Measurements from ENCODE around the gene LAMA1. TPM values are rescaled to one million over a fixed set of nuclear protein-coding genes. Genes with fewer than 3 reads are reported as not detected.

The LAMA1 gene
- total RNA-seq, 6 donors from 2014 or later: 0.89 to 3.1 (median 1.5) TPM

- ATAC-seq (ENCODE audit: low FRiP score in 2 of 2): no peak
- DNase-seq: no peak
- no peak overlapping the region for H3K27ac ChIP-seq
- WGBS, 2 donors: 83 to 86% methylated on average over 7 of the region's 7 CpGs
- no peaks in the 10 kb centered on the region for H3K36me3 ChIP-seq
- H3K4me1 ChIP-seq: no peaks in the 10 kb centered on the region
- no peak overlapping the region for H3K4me3 ChIP-seq
- no peaks in the 10 kb centered on the region for H3K9me3 ChIP-seq
- no peaks in the 10 kb centered on the region for H3K27me3 ChIP-seq
- TF ChIP-seq EP300 (IDR thresholded peaks at IDR 0.05): no peak
These were observed 69.5 kb downstream of the LAMA1 start for GRCh38 chr18:7048081-7048480.

- 79 to 81% methylated on average over 1 of the region's 1 CpG for WGBS, 2 donors
- Histone ChIP-seq H3K36me3 (no peaks in the 10 kb centered on the region), H3K4me3 (no peak overlapping the region), H3K9me3 (no peaks in the 10 kb centered on the region), H3K27ac (no peak overlapping the region), H3K4me1 (no peaks in the 10 kb centered on the region), H3K27me3 (no peaks in the 10 kb centered on the region)
- DNase-seq: no peak
- no peak for ATAC-seq (ENCODE audit: low FRiP score in 2 of 2)
- no peak for TF ChIP-seq POLR2AphosphoS5 (IDR thresholded peaks at IDR 0.05)
- no peak for TF ChIP-seq POLR2A (IDR thresholded peaks at IDR 0.05)
- no peak for TF ChIP-seq EP300 (IDR thresholded peaks at IDR 0.05)
- TF ChIP-seq CTCF (IDR thresholded peaks at IDR 0.05): no peak
These were observed 70.3 kb downstream of the LAMA1 start for GRCh38 chr18:7047336-7047735.

- DNase-seq (peak; percentile 79 to 82), ATAC-seq (ENCODE audit: low FRiP score in 2 of 2) (peak; percentile 92 to 96)
- Histone ChIP-seq H3K27me3 (no peaks in the 10 kb centered on the region), H3K27ac (peak overlapping the region in 3 of 4 donors; percentile 17 to 60 (median 32)), H3K4me3 (peak overlapping the region in 2 of 4 donors; percentile 9 to 18), H3K36me3 (no peaks in the 10 kb centered on the region), H3K9me3 (no peaks in the 10 kb centered on the region), H3K4me1 (peaks cover 0 to 5% (median 0%) of the 10 kb centered on the region in 4 donors)
- TF ChIP-seq CTCF (IDR thresholded peaks at IDR 0.05) (peak; percentile 40 to 79 (median 64)), EP300 (IDR thresholded peaks at IDR 0.05) (peak in 1 of 4 donors; percentile 71), POLR2AphosphoS5 (IDR thresholded peaks at IDR 0.05) (peak; percentile 53 to 67), POLR2A (IDR thresholded peaks at IDR 0.05) (no peak)
- 25 to 50% methylated on average over 19 to 20 of the region's 20 CpGs for WGBS, 2 donors
These were observed 79.2 kb downstream of the LAMA1 start for GRCh38 chr18:7038330-7038851.

GRCh38 chr18:7037470-7037869 is 80.1 kb downstream of the LAMA1 start:
- WGBS, 2 donors: 97 to 100% methylated on average over 11 of the region's 11 CpGs
- TF ChIP-seq EP300 (IDR thresholded peaks at IDR 0.05): no peak
- no peak for TF ChIP-seq CTCF (IDR thresholded peaks at IDR 0.05)
- no peak for TF ChIP-seq POLR2AphosphoS5 (IDR thresholded peaks at IDR 0.05)
- no peak for TF ChIP-seq POLR2A (IDR thresholded peaks at IDR 0.05)
- no peaks in the 10 kb centered on the region for H3K9me3 ChIP-seq
- H3K36me3 ChIP-seq: no peaks in the 10 kb centered on the region
- ATAC-seq (ENCODE audit: low FRiP score in 2 of 2): no peak
- H3K27ac ChIP-seq: no peak overlapping the region
- H3K4me1 ChIP-seq: peaks cover 0 to 5% (median 0%) of the 10 kb centered on the region in 4 donors
- no peak for DNase-seq
- H3K27me3 ChIP-seq: no peaks in the 10 kb centered on the region
- H3K4me3 ChIP-seq: no peak overlapping the region

GRCh38 chr18:7035807-7036206 is 81.8 kb downstream of the LAMA1 start:
- Histone ChIP-seq H3K4me3 (no peak overlapping the region), H3K9me3 (no peaks in the 10 kb centered on the region), H3K36me3 (no peaks in the 10 kb centered on the region), H3K4me1 (peaks cover 0 to 5% (median 0%) of the 10 kb centered on the region in 4 donors), H3K27ac (no peak overlapping the region), H3K27me3 (no peaks in the 10 kb centered on the region)
- DNase-seq: no peak
- ATAC-seq (ENCODE audit: low FRiP score in 2 of 2): no peak
- TF ChIP-seq EP300 (IDR thresholded peaks at IDR 0.05): no peak
- TF ChIP-seq CTCF (IDR thresholded peaks at IDR 0.05): no peak
- TF ChIP-seq POLR2A (IDR thresholded peaks at IDR 0.05): no peak
- TF ChIP-seq POLR2AphosphoS5 (IDR thresholded peaks at IDR 0.05): no peak
- 88 to 90% methylated on average over 11 of the region's 11 CpGs for WGBS, 2 donors
